Common myeloid progenitor, CD34-positive (primary cell): Measurements from ENCODE around the gene SMIM5.

Experiments used
- CTCF ChIA-PET: fragments of 350-600 bp; sonication (Branson Sonifier 250); formaldehyde crosslinking; loops from one replicate; lab custom pipeline; 2021; ENCODE audit warnings: antibody characterized with exemption; lab: Charles Lee
- POLR2A ChIA-PET: fragments of 350-600 bp; sonication (Branson Sonifier 250); formaldehyde crosslinking; loops from one replicate; lab custom pipeline; 2021; ENCODE audit warnings: antibody characterized with exemption; lab: Charles Lee
- DNase-seq, 3 donors: peaks; one replicate each; pipeline versions ENCODE4 v3.0.0 to v3.0.0-alpha.2; 2013
- H3K27ac ChIP-seq, 2 experiments: 1 replicate in 1 of 2; 2 replicates in 1 of 2; pipeline ENCODE4 v1.7.0; 2013; ENCODE audit warnings: inconsistent platforms in 2 of 2, low read length in 2 of 2, mild to moderate bottlenecking in 2 of 2, low read depth in 1 of 2, moderate library complexity in 1 of 2; ENCODE audit not compliant: severe bottlenecking in 2 of 2, insufficient read depth in 1 of 2, poor library complexity in 1 of 2
- H3K27me3 ChIP-seq, 5 experiments: replicated peaks in 2 of 5; 1 replicate in 3 of 5; 2 replicates in 2 of 5; pipeline versions ENCODE4 v1.6.1 to v1.7.0; 2013; ENCODE audit warnings: low read length in 4 of 5, mild to moderate bottlenecking in 2 of 5, moderate library complexity in 2 of 5, inconsistent platforms in 1 of 5; ENCODE audit not compliant: insufficient read depth in 5 of 5, control insufficient read depth in 4 of 5
- H3K36me3 ChIP-seq, 4 experiments: 1 replicate in 2 of 4; 2 replicates in 2 of 4; pipeline versions ENCODE4 v1.6.1 to v1.7.0; 2013; ENCODE audit warnings: low read length in 3 of 4, control low read depth in 1 of 4, mild to moderate bottlenecking in 1 of 4; ENCODE audit not compliant: control insufficient read depth in 4 of 4, insufficient read depth in 4 of 4
- H3K4me1 ChIP-seq, 4 experiments: 1 replicate in 3 of 4; 2 replicates in 1 of 4; pipeline versions ENCODE4 v1.6.1 to v1.7.1; 2013; ENCODE audit warnings: low read length in 3 of 4, mild to moderate bottlenecking in 3 of 4, control low read depth in 1 of 4, inconsistent platforms in 1 of 4, moderate library complexity in 1 of 4; ENCODE audit not compliant: control insufficient read depth in 4 of 4, insufficient read depth in 4 of 4; ENCODE audit errors: control extremely low read depth in 1 of 4
- H3K4me3 ChIP-seq, 7 experiments: 1 replicate in 4 of 7; 2 replicates in 3 of 7; pipeline versions ENCODE4 v1.5.1 to v1.7.0; 2013; ENCODE audit warnings: mild to moderate bottlenecking in 7 of 7, low read length in 6 of 7, moderate library complexity in 6 of 7, inconsistent platforms in 2 of 7, low read depth in 2 of 7, control low read depth in 1 of 7; ENCODE audit not compliant: insufficient read depth in 4 of 7, control insufficient read depth in 1 of 7; ENCODE audit errors: extremely low read depth in 1 of 7
- H3K9me3 ChIP-seq, 5 experiments: 1 replicate in 4 of 5; 2 replicates in 1 of 5; pipeline versions ENCODE4 v1.6.1 to v1.7.1; 2013; ENCODE audit warnings: low read length in 4 of 5, mild to moderate bottlenecking in 2 of 5, inconsistent platforms in 1 of 5, low read depth in 1 of 5, moderate library complexity in 1 of 5; ENCODE audit not compliant: control insufficient read depth in 4 of 5, insufficient read depth in 2 of 5; ENCODE audit errors: control extremely low read depth in 1 of 5
- WGBS: methylation state at CpG from one replicate; pipeline ENCODE4 v1.1.5; 2013; ENCODE audit not compliant: insufficient coverage; 5-methylcytosine and 5-hydroxymethylcytosine counted together

The SMIM5 gene

DNA sequence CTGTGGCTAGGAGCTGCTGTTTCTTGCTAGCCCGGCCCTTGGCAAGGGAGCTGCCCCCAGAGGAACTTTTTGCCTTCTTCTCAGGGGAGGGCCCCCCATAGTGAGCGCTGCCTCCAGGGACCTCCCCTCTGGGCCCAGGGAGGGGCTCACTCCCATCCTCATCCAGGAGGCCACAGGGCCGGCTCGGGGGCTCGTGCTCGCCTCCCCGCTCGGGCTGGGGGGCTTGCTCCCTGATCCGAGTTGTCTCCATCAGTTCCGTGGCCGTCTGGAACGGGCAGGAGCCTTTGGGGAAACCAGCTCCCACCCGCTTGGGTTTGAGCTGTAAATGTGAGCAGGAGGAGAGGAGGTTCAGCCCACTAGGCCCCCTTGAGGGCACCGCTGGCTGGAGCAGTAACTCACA lies 4.1 kb upstream of the SMIM5 start:
- Histone ChIP-seq H3K9me3 (no peaks in the 10 kb centered on the region), H3K36me3 (peaks cover 4 to 66% (median 40%) of the 10 kb centered on the region in 4 experiments), H3K4me3 (no peak overlapping the region), H3K4me1 (peaks cover 0 to 19% (median 14%) of the 10 kb centered on the region in 4 experiments), H3K27ac (no peak overlapping the region), H3K27me3 (no peaks in the 10 kb centered on the region)
- 88% methylated on average over 11 of the region's 14 CpGs for WGBS
- DNase-seq = no peak
- POLR2A ChIA-PET = no interaction called here
- CTCF ChIA-PET = interaction anchor here (1.1 to 29.3 kb wide), 8 partner anchors 8 to 124 kb away, joined by 5 to 834 read pairs (median 6); a partner anchor contains a TSS

DNA sequence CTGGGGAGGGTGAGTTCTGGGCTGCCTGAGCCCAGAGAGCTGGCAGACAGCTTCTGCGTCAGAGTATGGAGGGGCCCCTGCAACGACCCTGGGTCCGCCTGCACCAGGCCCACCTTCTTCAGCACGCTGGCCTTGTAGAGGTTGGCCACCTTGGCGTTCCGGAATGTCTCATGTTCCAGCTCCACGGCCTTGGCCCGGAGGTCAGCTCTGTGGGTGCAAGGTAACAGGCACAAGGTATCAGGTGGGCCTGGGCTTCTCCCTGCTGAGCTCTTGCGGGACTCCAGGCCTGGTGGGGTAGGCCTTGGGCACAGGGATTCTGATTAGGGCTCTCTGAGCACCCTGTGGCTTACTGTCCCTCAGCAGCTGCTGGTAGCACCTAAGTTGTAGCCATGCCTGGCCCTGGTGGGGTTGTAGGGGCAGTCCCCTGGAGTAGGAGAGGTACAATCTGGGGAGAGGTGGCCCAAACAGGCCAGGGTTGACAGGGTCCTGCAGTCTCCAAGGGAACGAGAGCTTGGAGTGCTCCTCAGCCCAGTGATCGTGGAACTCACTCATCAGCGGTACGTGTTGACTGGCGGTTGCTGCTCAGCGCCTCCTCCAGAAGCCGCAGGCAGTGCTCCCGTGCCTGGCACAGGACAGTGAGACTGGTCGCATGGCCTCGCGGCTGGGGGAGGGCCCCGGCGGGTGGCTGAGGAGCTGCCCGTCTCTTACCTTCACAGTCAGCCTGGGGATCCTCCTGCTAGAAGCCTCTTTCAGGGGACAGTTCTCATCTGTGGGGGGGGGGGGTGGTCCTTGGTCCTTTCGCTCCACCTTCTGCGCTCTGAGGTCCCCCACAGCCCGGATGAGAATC lies 2.9 kb upstream of the SMIM5 start:
- Histone ChIP-seq H3K4me3 (no peak overlapping the region), H3K9me3 (no peaks in the 10 kb centered on the region), H3K27ac (no peak overlapping the region), H3K36me3 (peaks cover 2 to 56% (median 32%) of the 10 kb centered on the region in 4 experiments), H3K4me1 (peaks cover 0 to 30% (median 24%) of the 10 kb centered on the region in 4 experiments), H3K27me3 (no peaks in the 10 kb centered on the region)
- CTCF ChIA-PET = interaction anchor here (0.6 to 29.3 kb wide), 9 partner anchors 11 to 123 kb away, joined by 3 to 834 read pairs (median 6); a partner anchor contains a TSS
- POLR2A ChIA-PET = no interaction called here
- no peak for DNase-seq
- 96% methylated on average over 15 of the region's 26 CpGs for WGBS

DNA sequence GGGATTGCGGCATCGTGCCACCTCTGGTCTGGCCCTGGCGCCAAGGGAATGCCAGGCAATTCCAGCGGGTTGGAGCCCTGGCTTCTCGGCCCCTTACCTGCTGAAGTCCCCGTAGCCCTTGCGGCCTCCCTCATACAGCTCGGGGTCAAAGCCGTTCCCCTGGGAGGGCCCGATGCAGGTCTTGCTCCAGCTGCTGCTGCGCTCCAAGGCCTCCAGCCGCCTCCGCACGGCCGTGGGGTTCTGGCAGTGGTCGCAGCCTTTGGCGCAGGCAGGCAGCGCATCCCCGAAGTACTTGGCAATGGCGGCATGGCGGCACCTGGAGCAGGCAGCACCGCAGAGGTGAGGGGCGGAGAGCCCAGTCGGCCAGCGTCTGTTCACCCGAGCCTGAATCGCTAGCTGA lies 1.9 kb upstream of the SMIM5 start:
- Histone ChIP-seq H3K27me3 (no peaks in the 10 kb centered on the region), H3K4me1 (peaks cover 0 to 39% (median 33%) of the 10 kb centered on the region in 4 experiments), H3K4me3 (no peak overlapping the region), H3K9me3 (no peaks in the 10 kb centered on the region), H3K27ac (no peak overlapping the region), H3K36me3 (peaks cover 2 to 46% (median 23%) of the 10 kb centered on the region in 4 experiments)
- ChIA-PET POLR2A (no interaction called here), CTCF (interaction anchor here (1.3 to 29.3 kb wide), 6 partner anchors 10 to 116 kb away, joined by 5 to 834 read pairs (median 21); a partner anchor contains a TSS)
- no peak for DNase-seq
- WGBS = 97% methylated on average over 24 of the region's 27 CpGs

DNA sequence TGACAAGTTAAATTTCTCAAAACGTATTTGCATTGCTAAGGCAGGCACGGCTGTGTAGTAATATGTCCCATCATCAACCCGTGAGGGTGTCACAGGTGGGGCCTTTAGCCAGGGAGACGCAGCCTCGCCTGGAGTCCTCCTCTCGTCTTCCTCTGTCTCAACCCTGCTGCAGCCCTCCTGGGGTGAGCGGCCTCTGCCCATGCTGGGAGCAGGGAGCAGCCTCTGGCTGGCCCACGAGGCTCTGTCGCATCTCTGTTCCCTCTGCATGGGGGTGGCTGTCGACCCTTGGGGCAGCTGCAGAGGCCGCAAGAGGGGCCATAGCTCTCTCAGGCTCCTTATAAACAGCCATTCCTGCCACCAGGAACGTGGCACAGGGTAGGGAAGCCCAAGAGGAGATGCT lies 806 bp upstream of the SMIM5 start:
- CTCF ChIA-PET = interaction anchor here (0.7 to 29.3 kb wide), 27 partner anchors 8 to 143 kb away, joined by 3 to 834 read pairs (median 8); a partner anchor contains a TSS
- Histone ChIP-seq H3K4me1 (peaks cover 0 to 44% (median 36%) of the 10 kb centered on the region in 4 experiments), H3K36me3 (peaks cover 0 to 37% (median 15%) of the 10 kb centered on the region in 4 experiments), H3K27me3 (no peaks in the 10 kb centered on the region), H3K4me3 (no peak overlapping the region), H3K27ac (no peak overlapping the region), H3K9me3 (no peaks in the 10 kb centered on the region)
- POLR2A ChIA-PET = interaction anchor here (1.0 to 2.0 kb wide), 3 partner anchors 14 to 22 kb away, joined by 4 to 12 read pairs (median 7); a partner anchor contains a TSS
- no peak for DNase-seq
- 92% methylated on average over 12 of the region's 12 CpGs for WGBS

DNA sequence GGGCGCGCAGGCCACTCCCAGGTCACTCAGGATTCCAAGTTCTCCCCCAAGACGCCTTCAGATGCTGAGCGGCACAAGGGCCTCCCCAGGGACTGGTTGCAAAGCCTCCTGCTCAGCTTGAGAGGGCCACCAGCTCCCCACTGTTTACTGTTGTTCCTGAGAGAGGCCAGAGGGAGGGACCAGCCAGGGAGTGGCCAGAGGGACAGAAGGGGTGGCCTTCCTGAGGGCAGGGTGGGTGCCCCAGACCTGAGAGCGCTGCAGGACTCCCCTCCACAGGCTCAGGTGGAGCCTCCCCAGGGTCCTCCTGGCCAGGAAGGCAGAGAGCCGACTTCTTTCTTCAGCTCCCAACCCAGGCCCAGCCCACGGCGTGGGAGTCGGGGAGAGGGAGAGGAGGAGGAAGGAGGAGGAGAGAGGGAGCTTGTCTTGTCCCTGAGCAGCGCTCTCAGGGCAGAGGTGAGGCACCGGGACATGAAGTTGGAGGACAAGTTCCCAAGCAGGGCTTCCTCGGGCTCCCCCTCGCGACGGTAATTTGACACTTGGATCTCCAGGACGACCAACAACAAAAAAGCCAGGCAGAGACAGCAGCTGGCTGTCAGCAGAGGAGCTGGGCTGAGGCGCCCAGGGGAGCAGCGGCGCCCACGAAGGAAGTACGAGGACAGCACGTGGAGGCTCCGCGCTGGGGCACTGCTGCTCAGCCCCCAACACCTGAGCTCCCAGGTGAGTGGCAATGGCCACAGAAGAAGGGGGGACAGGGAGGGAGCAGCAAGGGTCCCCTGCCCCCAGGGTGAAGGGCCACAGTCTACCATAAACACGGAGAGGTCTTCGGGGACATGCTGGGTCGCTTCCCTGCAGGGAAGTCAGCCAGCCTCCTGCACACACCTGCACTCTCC lies 497 bp downstream of the SMIM5 start:
- ChIA-PET POLR2A (interaction anchor here (0.8 to 2.0 kb wide), 5 partner anchors 10 to 113 kb away, joined by 3 to 12 read pairs (median 5); a partner anchor contains a TSS), CTCF (interaction anchor here (0.7 to 29.3 kb wide), 32 partner anchors 9 to 142 kb away, joined by 3 to 834 read pairs (median 6); a partner anchor contains a TSS)
- WGBS = 28% methylated on average over 21 of the region's 27 CpGs
- H3K27me3 ChIP-seq = no peaks in the 10 kb centered on the region
- peak overlapping the region in 2 of 7 experiments; percentile 39 to 46 for H3K4me3 ChIP-seq
- H3K4me1 ChIP-seq = peaks cover 0 to 44% (median 36%) of the 10 kb centered on the region in 4 experiments
- no peaks in the 10 kb centered on the region for H3K9me3 ChIP-seq
- peak; percentile 81 to 87 (median 86) for DNase-seq
- H3K27ac ChIP-seq = no peak overlapping the region
- peaks cover 0 to 27% (median 10%) of the 10 kb centered on the region in 4 experiments for H3K36me3 ChIP-seq

DNA sequence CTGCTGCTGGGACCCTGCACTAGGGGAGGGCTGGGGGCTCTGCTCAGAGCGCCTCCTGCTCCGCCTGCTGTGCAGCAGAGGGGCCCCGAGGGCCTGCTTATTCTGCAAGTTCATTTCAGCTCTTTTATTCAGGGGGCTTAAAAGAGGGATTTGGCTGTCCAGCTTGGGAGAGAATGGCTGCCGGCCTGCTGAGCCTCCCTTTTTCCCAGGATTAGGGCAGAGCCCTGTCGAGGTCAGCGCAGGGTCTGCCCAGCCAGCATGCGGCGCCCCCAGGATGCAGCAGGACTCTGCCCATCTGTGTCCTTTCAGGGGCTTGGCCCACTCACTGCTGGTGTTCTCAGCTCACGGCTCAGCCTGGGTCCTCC lies 1.1 kb downstream of the SMIM5 start:
- WGBS = 95% methylated on average over 8 of the region's 9 CpGs
- POLR2A ChIA-PET = interaction anchor here (0.8 to 2.0 kb wide), 3 partner anchors 10 to 112 kb away, joined by 3 to 12 read pairs (median 5); a partner anchor contains a TSS
- peaks cover 0 to 24% (median 10%) of the 10 kb centered on the region in 4 experiments for H3K36me3 ChIP-seq
- H3K4me3 ChIP-seq = peak overlapping the region in 1 of 7 experiments; percentile 39
- H3K9me3 ChIP-seq = no peaks in the 10 kb centered on the region
- peaks cover 0 to 44% (median 36%) of the 10 kb centered on the region in 4 experiments for H3K4me1 ChIP-seq
- peak overlapping the region in 1 of 2 experiments; percentile 60 for H3K27ac ChIP-seq
- CTCF ChIA-PET = interaction anchor here (0.7 to 29.3 kb wide), 20 partner anchors 10 to 119 kb away, joined by 3 to 834 read pairs (median 12); a partner anchor contains a TSS
- no peaks in the 10 kb centered on the region for H3K27me3 ChIP-seq
- DNase-seq = no peak
